ENCODE measurements around the gene MYL11. TPM values are rescaled to one million over a fixed set of nuclear protein-coding genes. Genes with fewer than 3 reads are reported as not detected.
"Not testable (repeated sequence)": the region's sequence is repeated elsewhere in the genome, so short reads cannot be mapped to it uniquely, and the experiment has no call there.

The MYL11 gene
- total RNA-seq, 4 donors from 2014 or later = 0.79 to 2.1 TPM; not detected in 2

DNA sequence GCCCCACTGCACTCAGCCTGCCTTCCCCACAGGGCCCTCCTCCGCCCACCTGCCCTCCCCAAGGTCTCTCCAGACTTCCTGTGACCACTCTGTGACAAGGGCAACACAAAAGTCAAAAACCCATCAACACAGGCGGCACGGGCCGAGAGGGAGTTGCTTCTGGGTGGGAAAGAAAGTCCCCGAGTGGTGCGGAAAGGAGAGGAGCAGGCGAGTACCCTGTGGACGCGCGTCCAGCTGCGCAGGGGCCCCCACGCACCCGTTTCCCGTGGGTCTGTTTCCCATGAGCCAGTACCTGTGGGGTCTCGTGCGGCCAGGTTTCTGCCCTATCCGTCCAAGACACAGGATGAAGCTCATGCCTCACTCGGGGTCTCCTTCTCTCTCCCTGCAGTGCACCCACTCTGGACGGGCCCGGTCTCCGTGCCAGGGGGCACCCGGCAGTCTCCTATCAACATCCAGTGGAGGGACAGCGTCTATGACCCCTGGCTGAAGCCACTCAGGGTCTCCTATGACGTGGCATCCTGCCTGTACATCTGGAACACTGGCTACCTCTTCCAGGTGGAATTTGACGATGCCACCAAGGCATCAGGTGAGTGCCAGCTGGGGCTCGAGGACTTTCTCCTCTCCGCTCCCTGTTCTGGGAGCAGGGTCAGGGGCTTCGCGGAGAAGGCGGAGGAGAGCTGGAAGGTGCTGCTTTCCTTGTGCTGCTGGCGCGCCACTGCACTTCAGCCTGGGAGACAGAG, 31.7 kb upstream of the MYL11 start:
- TF ChIP-seq POLR2A (IDR thresholded peaks at IDR 0.05) = no peak
- TF ChIP-seq, protein P1, sequence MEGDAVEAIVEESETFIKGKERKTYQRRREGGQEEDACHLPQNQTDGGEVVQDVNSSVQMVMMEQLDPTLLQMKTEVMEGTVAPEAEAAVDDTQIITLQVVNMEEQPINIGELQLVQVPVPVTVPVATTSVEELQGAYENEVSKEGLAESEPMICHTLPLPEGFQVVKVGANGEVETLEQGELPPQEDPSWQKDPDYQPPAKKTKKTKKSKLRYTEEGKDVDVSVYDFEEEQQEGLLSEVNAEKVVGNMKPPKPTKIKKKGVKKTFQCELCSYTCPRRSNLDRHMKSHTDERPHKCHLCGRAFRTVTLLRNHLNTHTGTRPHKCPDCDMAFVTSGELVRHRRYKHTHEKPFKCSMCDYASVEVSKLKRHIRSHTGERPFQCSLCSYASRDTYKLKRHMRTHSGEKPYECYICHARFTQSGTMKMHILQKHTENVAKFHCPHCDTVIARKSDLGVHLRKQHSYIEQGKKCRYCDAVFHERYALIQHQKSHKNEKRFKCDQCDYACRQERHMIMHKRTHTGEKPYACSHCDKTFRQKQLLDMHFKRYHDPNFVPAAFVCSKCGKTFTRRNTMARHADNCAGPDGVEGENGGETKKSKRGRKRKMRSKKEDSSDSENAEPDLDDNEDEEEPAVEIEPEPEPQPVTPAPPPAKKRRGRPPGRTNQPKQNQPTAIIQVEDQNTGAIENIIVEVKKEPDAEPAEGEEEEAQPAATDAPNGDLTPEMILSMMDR (IDR thresholded peaks at IDR 0.05) = no peak
- intact Hi-C loops (cut with DNase I; ENCODE audit: low total_unique reads) = no loop called here
- DNase-seq (ENCODE audit: low spot score in 2 of 2) = peak in 1 of 2 donors; percentile 78
- H3K4me3 ChIP-seq (ENCODE audit: low read depth, poor library complexity, severe bottlenecking) = no peak overlapping the region
- 92 to 94% methylated on average over 28 to 32 of the region's 32 CpGs for WGBS, 2 donors

DNA sequence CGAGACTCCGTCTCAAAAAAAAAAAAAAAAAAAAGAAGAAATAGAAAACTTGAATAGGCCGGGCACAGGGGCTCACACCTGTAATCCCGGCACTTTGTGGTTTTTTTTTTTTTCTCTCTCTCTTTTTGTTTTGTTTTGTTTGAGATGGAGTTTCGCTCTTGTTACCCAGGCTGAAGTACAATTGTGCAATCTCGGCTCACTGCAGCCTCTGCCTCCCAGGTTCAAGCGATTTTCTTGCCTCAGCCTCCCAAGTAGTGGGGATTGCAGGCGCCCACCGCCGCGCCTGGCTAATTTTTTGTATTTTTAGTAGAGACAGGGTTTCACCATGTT, 31.1 kb upstream of the MYL11 start:
- intact Hi-C loops (cut with DNase I; ENCODE audit: low total_unique reads); DNase-seq (ENCODE audit: low spot score in 2 of 2); H3K4me3 ChIP-seq (ENCODE audit: low read depth, poor library complexity, severe bottlenecking): not testable (repeated sequence)
- 93 to 97% methylated on average over 11 of the region's 11 CpGs for WGBS, 2 donors

DNA sequence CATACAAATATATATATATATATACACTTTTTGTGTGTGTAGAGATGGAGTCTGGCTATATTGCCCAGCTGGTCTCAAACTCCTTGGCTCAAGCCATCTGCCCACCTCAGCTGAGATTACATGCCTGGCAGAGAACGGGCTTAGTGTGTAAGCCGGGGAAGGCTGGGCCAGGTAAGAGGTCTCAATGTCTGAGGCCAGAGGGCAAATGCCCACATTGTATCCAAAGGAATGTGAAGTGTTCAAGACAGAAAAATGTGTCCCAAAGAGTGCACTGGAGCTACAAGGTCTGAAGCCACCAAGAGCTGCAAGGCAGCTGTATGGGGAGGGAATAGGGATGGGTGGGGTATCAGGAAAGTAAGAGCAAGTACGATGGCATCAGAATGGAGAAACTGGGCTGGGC, 28.3 kb upstream of the MYL11 start:
- intact Hi-C loops (cut with DNase I; ENCODE audit: low total_unique reads) = no loop called here
- no peak for TF ChIP-seq POLR2A (IDR thresholded peaks at IDR 0.05)
- TF ChIP-seq, protein P1 (IDR thresholded peaks at IDR 0.05) = no peak
- DNase-seq (ENCODE audit: low spot score in 2 of 2) = peak in 1 of 2 donors; percentile 42
- WGBS, 2 donors = 94 to 96% methylated on average over 3 of the region's 3 CpGs
- H3K4me3 ChIP-seq (ENCODE audit: low read depth, poor library complexity, severe bottlenecking) = no peak overlapping the region

DNA sequence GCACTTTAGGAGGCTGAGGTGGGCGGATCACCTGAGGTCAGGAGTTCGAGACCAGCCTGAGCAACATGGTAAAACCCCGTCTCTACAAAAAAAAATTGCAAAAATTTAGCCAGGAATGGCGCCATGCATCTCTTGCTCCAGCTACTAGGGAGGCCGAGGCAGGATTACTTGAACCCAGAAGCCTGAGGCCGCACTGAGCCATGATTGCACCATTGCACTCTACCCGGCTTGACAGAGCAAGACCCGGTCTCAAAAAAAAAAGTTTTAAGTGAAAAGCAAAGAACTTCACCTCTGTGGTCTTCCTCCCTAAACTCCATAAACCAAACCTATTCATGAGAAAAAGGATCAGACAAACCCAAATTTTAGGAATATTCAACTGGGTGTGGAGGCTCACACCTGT, 26.5 kb upstream of the MYL11 start:
- no peak overlapping the region for H3K4me3 ChIP-seq (ENCODE audit: low read depth, poor library complexity, severe bottlenecking)

DNA sequence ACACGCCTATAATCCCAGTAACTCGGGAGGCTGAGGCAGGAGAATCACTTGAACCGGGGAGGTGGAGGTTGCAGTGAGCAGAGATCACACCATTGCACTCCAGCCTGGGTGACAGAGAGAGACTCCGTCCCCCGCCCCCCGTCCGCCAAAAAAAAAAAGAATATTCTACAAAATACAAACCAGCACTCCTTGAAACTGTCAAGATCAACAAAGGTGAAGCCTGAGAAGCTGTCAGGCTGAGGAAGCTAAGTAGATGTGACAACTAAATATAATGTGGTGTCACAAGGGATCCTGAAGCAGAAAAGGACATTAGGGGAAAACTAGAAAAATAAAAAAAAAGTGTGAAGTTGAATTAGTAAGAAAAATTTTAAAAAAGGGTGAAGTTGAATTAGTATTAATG, 25.7 kb upstream of the MYL11 start:
- TF ChIP-seq, protein P1 (IDR thresholded peaks at IDR 0.05) = no peak
- TF ChIP-seq POLR2A (IDR thresholded peaks at IDR 0.05) = no peak
- intact Hi-C loops (cut with DNase I; ENCODE audit: low total_unique reads) = no loop called here
- 87 to 89% methylated on average over 7 of the region's 7 CpGs for WGBS, 2 donors
- no peak overlapping the region for H3K4me3 ChIP-seq (ENCODE audit: low read depth, poor library complexity, severe bottlenecking)
- no peak for DNase-seq (ENCODE audit: low spot score in 2 of 2)

More for the DNA sequence above, 26.5 kb upstream of the MYL11 start:
- WGBS, 2 donors = 95 to 96% methylated on average over 8 of the region's 8 CpGs
- no peak for DNase-seq (ENCODE audit: low spot score in 2 of 2)
- intact Hi-C loops (cut with DNase I; ENCODE audit: low total_unique reads) = no loop called here
- TF ChIP-seq POLR2A (IDR thresholded peaks at IDR 0.05) = no peak
- TF ChIP-seq, protein P1 (IDR thresholded peaks at IDR 0.05) = no peak

DNA sequence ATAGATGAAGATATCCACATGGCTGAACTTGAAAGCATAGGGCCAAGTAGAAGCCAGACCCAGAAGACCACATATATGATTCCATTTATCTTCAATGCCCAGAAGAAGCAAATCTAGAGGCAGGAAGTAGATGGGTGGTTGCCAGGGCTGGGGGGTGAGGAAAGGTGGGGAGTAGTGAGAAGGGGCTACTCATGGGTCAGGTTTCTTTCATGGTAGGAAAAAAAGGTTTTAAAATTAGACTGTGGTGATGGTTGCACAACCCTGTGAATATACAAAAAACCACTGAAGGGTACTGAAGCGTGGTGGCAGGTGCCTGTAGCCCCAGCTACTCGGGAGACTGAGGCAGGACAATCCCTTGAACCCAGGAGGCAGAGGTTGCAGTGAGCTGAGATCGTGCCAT, 24.9 kb upstream of the MYL11 start:
- TF ChIP-seq, protein P1 (IDR thresholded peaks at IDR 0.05) = no peak
- TF ChIP-seq POLR2A (IDR thresholded peaks at IDR 0.05) = no peak
- intact Hi-C loops (cut with DNase I; ENCODE audit: low total_unique reads) = no loop called here
- WGBS, 2 donors = 82 to 88% methylated on average over 3 of the region's 3 CpGs
- peak in 1 of 2 donors; percentile 40 for DNase-seq (ENCODE audit: low spot score in 2 of 2)
- no peak overlapping the region for H3K4me3 ChIP-seq (ENCODE audit: low read depth, poor library complexity, severe bottlenecking)

Measured in lower leg skin (tissue), 4 donors.